GM21447 (cell line): Measurements from ENCODE around the gene ACTG1.

ENCODE experiments used
- ATAC-seq: cut with Tn5 transposase; IDR thresholded peaks from one replicate; pipeline ENCODE4 v1.9.1; 2021; ENCODE audit not compliant: unreplicated experiment

ACTG1 gene

DNA sequence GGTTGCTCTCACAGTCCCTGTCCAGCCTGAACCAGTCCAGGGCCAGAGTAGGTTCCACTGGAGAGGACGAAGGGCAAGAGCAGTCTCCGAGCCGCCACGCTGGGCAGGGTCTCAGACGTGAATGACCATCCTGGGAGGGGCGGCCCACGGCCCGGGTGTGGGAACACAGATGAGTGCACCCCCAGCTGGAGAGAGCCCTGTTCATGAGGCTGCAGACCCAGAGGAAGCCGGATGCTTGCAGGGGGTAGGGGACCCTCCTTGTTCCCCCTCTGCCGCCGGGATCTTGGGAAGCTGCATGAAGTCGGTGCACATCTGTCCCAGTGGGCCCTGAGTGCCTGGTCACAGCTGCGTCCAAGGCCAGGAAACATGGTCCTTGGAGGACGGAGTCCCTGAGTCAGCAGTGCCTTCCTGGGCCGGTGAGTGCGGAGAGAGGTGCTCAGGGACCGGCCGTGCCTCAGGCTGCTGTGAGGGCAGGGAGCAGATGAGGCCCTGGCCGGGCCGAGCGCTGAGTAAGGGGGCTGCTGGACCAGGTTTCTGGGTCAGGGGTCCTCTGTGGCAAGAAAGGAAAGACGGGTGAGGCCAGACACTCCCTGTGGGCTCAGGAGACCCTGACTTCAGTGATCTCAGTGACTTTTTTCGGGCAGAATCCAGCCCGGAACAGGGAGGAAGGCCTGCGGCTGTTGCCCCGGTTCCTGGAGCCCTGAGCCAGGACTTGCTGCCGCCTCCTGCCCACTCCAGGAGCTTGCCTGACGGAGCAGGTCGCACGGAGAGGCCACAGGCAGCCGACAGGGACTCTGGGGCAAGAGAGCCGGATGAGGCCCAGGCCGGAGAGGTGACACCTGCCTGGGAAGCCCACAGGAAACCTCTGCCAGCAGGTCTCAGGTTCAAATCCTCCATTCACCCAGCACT is 45.8 kb downstream of the ACTG1 start:
- no peak for ATAC-seq

DNA sequence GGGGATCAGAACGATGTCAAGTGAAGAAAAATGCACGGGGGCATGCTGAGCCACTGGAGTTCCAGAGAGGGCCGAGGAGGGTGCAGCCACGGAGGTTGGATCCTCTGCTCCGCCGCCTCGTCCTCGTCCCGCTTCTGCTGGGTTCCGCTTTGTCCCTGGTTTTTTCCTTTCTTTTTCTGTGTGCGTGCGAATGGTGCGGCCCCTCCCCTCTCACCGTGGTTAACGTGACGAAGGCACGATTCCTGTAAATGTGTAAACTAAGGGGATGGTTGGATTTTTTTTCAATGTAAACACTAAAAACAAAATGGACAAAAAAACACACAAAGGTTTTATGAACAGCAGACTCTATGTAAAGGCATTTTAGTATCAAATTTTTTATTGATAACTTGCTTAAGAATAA is 46.7 kb downstream of the ACTG1 start:
- ATAC-seq, result no peak

DNA sequence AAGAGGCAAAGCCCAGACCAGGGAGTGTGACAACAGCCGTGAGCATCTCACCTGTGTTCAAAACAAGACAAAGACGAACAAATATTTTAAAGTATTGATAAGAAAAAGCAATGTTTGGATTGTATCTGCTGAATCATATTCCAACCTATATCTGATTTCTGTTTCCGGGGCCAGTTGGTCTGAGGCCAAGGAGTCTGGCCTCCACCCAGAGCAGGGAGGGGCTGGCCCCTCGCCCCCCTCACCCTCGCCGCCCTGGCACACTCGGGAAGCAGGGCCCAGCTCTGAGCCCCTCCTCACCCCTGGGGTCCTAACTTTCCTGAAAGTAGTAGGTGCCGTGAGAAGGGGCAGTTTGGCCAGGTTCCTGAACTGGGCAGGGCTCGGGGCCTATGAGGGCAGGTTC is 48.0 kb downstream of the ACTG1 start:
- ATAC-seq, result no peak

DNA sequence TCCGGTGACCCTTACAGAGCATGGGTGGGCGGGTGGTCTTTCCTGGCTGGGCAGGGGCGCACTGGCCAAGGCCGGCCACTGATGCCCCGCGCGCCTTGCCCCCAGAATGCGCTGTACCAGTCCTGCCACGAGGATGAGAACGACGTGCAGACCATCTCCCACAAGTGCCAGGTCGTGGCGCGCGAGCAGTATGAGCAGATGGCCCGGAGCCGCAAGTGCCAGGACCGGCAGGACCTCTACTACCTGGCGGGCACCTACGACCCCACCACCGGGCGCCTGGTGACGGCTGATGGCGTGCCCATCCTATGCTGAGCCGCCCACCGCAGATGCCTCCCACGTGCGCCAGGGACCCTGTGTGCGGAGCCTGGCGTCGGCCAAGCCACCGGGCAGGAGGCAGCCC is 49.1 kb downstream of the ACTG1 start:
- ATAC-seq, result no peak

DNA sequence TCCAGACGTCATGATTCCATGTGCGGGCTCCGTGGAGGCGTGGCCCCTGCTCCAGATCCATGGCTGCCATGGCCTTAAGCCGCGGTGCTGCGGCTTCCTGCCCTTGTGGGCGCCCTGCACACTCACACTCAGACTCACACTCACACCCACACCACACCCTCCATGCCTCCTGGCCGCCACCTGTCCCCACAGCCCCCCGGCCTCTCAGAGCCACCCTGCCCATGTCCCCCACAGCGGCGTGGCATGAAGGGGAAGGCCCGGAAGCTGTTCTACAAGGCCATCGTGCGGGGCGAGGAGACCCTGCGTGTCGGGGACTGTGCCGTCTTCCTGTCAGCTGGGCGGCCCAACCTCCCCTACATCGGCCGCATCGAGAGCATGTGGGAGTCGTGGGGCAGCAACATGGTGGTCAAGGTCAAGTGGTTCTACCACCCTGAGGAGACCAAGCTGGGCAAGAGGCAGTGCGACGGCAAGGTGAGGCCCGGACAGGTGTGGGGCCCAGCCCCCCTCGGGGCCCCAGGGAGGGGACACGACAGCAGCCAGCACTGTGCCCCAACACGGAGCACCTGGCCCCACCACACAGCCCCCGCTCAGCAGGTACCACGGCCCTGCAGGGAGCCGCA is 50.0 kb downstream of the ACTG1 start:
- no peak for ATAC-seq

DNA sequence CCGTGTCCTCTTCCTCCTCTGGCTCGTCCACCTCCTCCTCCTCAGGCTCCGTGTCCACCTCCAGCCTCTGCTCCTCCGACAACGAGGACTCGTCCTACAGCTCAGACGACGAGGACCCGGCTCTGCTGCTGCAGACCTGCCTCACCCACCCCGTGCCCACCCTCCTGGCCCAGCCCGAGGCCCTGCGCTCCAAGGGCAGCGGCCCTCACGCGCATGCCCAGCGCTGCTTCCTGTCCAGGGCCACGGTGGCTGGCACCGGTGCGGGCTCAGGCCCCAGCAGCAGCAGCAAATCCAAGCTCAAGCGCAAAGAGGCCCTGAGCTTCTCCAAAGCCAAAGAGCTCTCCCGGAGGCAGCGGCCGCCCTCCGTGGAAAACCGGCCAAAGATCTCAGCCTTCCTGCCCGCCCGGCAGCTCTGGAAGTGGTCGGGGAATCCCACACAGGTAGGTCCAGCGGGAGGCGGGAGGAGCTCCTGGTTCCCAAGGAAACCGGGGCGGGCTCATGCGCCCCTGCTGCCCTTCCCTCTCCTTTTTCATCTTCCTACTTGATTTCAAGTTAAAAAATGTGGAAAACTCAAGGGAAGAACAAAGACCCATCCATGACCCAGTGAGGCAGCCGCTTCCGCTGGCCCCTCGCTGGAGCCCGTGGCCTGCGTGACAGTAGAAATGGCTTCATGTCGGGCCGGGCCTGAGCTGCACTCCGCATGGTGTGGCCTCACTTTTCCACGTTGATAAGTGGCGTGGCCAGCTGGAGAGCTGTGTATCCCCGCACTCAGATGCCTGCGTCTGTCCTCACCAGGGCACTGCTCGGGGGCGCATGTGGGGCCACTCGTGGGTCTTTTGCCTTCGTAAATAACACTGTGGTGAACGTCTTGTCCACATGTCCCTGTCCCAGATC is 50.7 kb downstream of the ACTG1 start:
- no peak for ATAC-seq

DNA sequence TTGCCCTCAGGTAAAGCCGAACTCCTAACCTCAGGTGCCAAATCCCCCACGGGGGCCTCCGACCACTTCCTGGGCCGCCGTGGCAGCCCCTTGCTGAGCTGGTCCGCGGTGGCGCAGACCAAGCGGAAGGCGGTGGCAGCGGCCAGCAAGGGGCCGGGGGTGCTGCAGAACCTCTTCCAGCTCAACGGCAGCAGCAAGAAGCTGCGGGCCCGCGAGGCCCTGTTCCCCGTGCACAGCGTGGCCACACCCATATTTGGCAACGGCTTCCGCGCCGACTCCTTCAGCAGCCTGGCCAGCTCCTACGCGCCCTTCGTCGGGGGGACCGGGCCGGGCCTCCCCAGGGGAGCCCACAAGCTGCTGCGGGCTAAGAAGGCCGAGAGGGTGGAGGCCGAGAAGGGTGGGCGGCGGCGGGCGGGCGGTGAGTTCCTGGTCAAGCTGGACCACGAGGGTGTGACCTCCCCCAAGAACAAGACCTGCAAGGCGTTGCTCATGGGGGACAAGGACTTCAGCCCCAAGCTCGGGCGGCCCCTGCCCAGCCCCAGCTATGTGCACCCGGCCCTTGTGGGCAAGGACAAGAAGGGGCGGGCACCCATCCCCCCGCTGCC is 51.6 kb downstream of the ACTG1 start:
- no peak for ATAC-seq
